ENCODE results near the gene CMIP. TPM values are rescaled to one million over a fixed set of nuclear protein-coding genes. Genes with fewer than 3 reads are reported as not detected.
A peak's percentile ranks its signal among the peaks of the same experiment; 100 is the strongest.

CMIP gene
- total RNA-seq, 1 experiment from 2014 or later: 68.0 TPM

- CTCF ChIA-PET: no interaction called here
- no peaks in the 10 kb centered on the region; the same call in 1 of the 2 replicates for H3K4me1 ChIP-seq
- H3K4me1 Mint-ChIP-seq (ENCODE audit: low read depth, unreplicated experiment): peaks cover 8% of the 10 kb centered on the region
Measured at GRCh38 chr16:81702506-81702905, 257.9 kb downstream of the CMIP start.

GRCh38 chr16:81703177-81704155 is 258.9 kb downstream of the CMIP start:
- no peak for DNase-seq
- Mint-ChIP-seq H3K4me3 (ENCODE audit: unreplicated experiment) (no peak overlapping the region), H3K36me3 (ENCODE audit: insufficient read depth, unreplicated experiment) (peaks cover 67% of the 10 kb centered on the region), H3K9me3 (ENCODE audit: unreplicated experiment) (no peaks in the 10 kb centered on the region), H3K27me3 (ENCODE audit: insufficient read depth, unreplicated experiment) (no peaks in the 10 kb centered on the region), H3K4me1 (ENCODE audit: low read depth, unreplicated experiment) (peaks cover 8% of the 10 kb centered on the region), H3K27ac (ENCODE audit: unreplicated experiment) (peak overlapping the region; percentile 23)
- Histone ChIP-seq H3K4me1 (peaks cover 4% of the 10 kb centered on the region; the same call in 1 of the 2 replicates), H3K4me3 (ENCODE audit: low read depth, low read length) (no peak overlapping the region), H3K9me3 (no peaks in the 10 kb centered on the region), H3K27me3 (replicated peaks; ENCODE audit: control insufficient read depth, insufficient read depth, low read length) (no peaks in the 10 kb centered on the region), H3K36me3 (ENCODE audit: control insufficient read depth, insufficient read depth, low read length) (peaks cover 4% of the 10 kb centered on the region)
- ChIA-PET CTCF (no interaction called here), POLR2A (no interaction called here)
- no peak for TF ChIP-seq CTCF (IDR thresholded peaks at IDR 0.05; ENCODE audit: insufficient read depth in 1 of 2, low read depth in 1 of 2, low read length in 1 of 2, severe bottlenecking in 1 of 2, unreplicated experiment in 1 of 2)
- intact Hi-C loops (cut with micrococcal nuclease; ENCODE audit: unreplicated experiment): no loop called here
- no TSS peak for BruUV-seq (replicated peaks)

More at GRCh38 chr16:81702506-81702905, 257.9 kb downstream of the CMIP start:
- TF ChIP-seq CTCF (IDR thresholded peaks at IDR 0.05; ENCODE audit: insufficient read depth in 1 of 2, low read depth in 1 of 2, low read length in 1 of 2, severe bottlenecking in 1 of 2, unreplicated experiment in 1 of 2): no peak
- Histone ChIP-seq H3K4me3 (ENCODE audit: low read depth, low read length) (no peak overlapping the region), H3K27me3 (replicated peaks; ENCODE audit: control insufficient read depth, insufficient read depth, low read length) (no peaks in the 10 kb centered on the region), H3K9me3 (no peaks in the 10 kb centered on the region), H3K36me3 (ENCODE audit: control insufficient read depth, insufficient read depth, low read length) (peaks cover 4% of the 10 kb centered on the region)
- POLR2A ChIA-PET: no interaction called here
- no peak for DNase-seq
- no peaks in the 10 kb centered on the region for H3K9me3 Mint-ChIP-seq (ENCODE audit: unreplicated experiment)
- intact Hi-C loops (cut with micrococcal nuclease; ENCODE audit: unreplicated experiment): no loop called here
- H3K27me3 Mint-ChIP-seq (ENCODE audit: insufficient read depth, unreplicated experiment): no peaks in the 10 kb centered on the region
- peaks cover 60% of the 10 kb centered on the region for H3K36me3 Mint-ChIP-seq (ENCODE audit: insufficient read depth, unreplicated experiment)
- no peak overlapping the region for H3K27ac Mint-ChIP-seq (ENCODE audit: unreplicated experiment)
- no TSS peak for BruUV-seq (replicated peaks)
- no peak overlapping the region for H3K4me3 Mint-ChIP-seq (ENCODE audit: unreplicated experiment)

GRCh38 chr16:81705261-81705660 is 260.7 kb downstream of the CMIP start:
- H3K9me3 Mint-ChIP-seq (ENCODE audit: unreplicated experiment): no peaks in the 10 kb centered on the region
- H3K4me3 ChIP-seq (ENCODE audit: low read depth, low read length): no peak overlapping the region

More at GRCh38 chr16:81705261-81705660, 260.7 kb downstream of the CMIP start:
- Histone ChIP-seq H3K9me3 (no peaks in the 10 kb centered on the region), H3K36me3 (ENCODE audit: control insufficient read depth, insufficient read depth, low read length) (peaks cover 4% of the 10 kb centered on the region), H3K4me1 (peaks cover 4% of the 10 kb centered on the region; the same call in 1 of the 2 replicates), H3K27me3 (replicated peaks; ENCODE audit: control insufficient read depth, insufficient read depth, low read length) (no peaks in the 10 kb centered on the region)
- Mint-ChIP-seq H3K27ac (ENCODE audit: unreplicated experiment) (no peak overlapping the region), H3K4me3 (ENCODE audit: unreplicated experiment) (no peak overlapping the region), H3K27me3 (ENCODE audit: insufficient read depth, unreplicated experiment) (no peaks in the 10 kb centered on the region), H3K36me3 (ENCODE audit: insufficient read depth, unreplicated experiment) (peaks cover 69% of the 10 kb centered on the region), H3K4me1 (ENCODE audit: low read depth, unreplicated experiment) (peaks cover 8% of the 10 kb centered on the region)
- ChIA-PET POLR2A (no interaction called here), CTCF (interaction anchor here (0.9 kb wide), 1 partner anchor 10 kb away, joined by 6 read pairs; no protein-coding TSS in a partner anchor)
- intact Hi-C loops (cut with micrococcal nuclease; ENCODE audit: unreplicated experiment): no loop called here
- BruUV-seq (replicated peaks): no TSS peak
- no peak for DNase-seq
- no peak for TF ChIP-seq CTCF (IDR thresholded peaks at IDR 0.05; ENCODE audit: insufficient read depth in 1 of 2, low read depth in 1 of 2, low read length in 1 of 2, severe bottlenecking in 1 of 2, unreplicated experiment in 1 of 2)
